SU-DHL-6 (cell line): ENCODE results near the gene USP31.

Experiments used
- H2AFZ ChIP-seq: fragments of 200-600 bp; sonication (generic); 2 replicates; pipeline ENCODE4 v1.6.1; 2014; ENCODE audit warnings: low read depth, mild to moderate bottlenecking, moderate library complexity, mixed read lengths, antibody characterized with exemption, low read length; ENCODE audit not compliant: severe bottlenecking
- H3F3A ChIP-seq: fragments of 200-600 bp; shearing (Covaris generic); 2 replicates; pipeline ENCODE4 v1.6.0; 2016; ENCODE audit warnings: antibody characterized with exemption, mild to moderate bottlenecking; ENCODE audit not compliant: insufficient read depth
- H3K27ac ChIP-seq: fragments of 200-600 bp; sonication (generic); 2 replicates; pipeline ENCODE4 v1.5.1; 2016; ENCODE audit warnings: low read depth, mild to moderate bottlenecking, low read length, moderate library complexity, mixed read lengths
- H3K27me3 ChIP-seq: fragments of 200-600 bp; sonication (generic), shearing (Covaris generic); 2 replicates; pipeline ENCODE4 v1.6.0; 2014; ENCODE audit warnings: mild to moderate bottlenecking, low read length
- H3K36me3 ChIP-seq: fragments of 200-600 bp; sonication (generic); 2 replicates; pipeline ENCODE4 v1.6.1; 2014; ENCODE audit warnings: mild to moderate bottlenecking, low read length, mixed read lengths
- H3K4me2 ChIP-seq: fragments of 300-600, 200-600 bp; shearing (Covaris generic), sonication (generic); 2 replicates; pipeline ENCODE4 v1.6.0; 2014; ENCODE audit warnings: low read length, low read depth, mild to moderate bottlenecking; ENCODE audit not compliant: poor library complexity, severe bottlenecking
- H3K4me3 ChIP-seq: fragments of 200-600 bp; sonication (generic); 2 replicates; pipeline ENCODE4 v1.5.1; 2014; ENCODE audit warnings: antibody characterized with exemption, low read length, mild to moderate bottlenecking, mixed read lengths; ENCODE audit not compliant: insufficient read depth, poor library complexity, severe bottlenecking
- H3K79me2 ChIP-seq: fragments of 200-600 bp; sonication (generic); 2 replicates; pipeline ENCODE4 v1.6.1; 2014; ENCODE audit warnings: mild to moderate bottlenecking, low read length, moderate library complexity; ENCODE audit not compliant: insufficient read depth
- H3K9ac ChIP-seq: fragments of 200-600 bp; sonication (generic); 2 replicates; pipeline ENCODE4 v1.7.0; 2014; ENCODE audit warnings: mild to moderate bottlenecking, low read length
- H3K9me2 ChIP-seq: fragments of 200-600 bp; sonication (generic); replicated peaks from 2 replicates; pipeline ENCODE4 v1.6.1; 2014; ENCODE audit warnings: low read length; ENCODE audit not compliant: insufficient read depth
- H3K9me3 ChIP-seq: fragments of 200-600 bp; sonication (generic); 2 replicates; pipeline ENCODE4 v1.6.1; 2014; ENCODE audit warnings: low read length, mixed read lengths; ENCODE audit not compliant: insufficient read depth
- H4K20me1 ChIP-seq: fragments of 200-600 bp; sonication (generic); 2 replicates; pipeline ENCODE4 v1.6.1; 2014; ENCODE audit warnings: low read depth, mild to moderate bottlenecking, antibody characterized with exemption, low read length, moderate library complexity, mixed read lengths
- EZH2phosphoT487 ChIP-seq: fragments of 200-600 bp; sonication (generic), shearing (Covaris generic); conservative IDR thresholded peaks from 2 replicates; pipeline ENCODE4 v1.6.1; 2018; ENCODE audit warnings: mild to moderate bottlenecking, antibody characterized with exemption, low read length, moderate library complexity, mixed read lengths
- TF ChIP-seq, protein P1 (sequence below): fragments of 200-600 bp; sonication (generic); IDR thresholded peaks from one replicate; pipeline ENCODE4 v1.5.1; 2017; ENCODE audit warnings: antibody characterized with exemption, mild to moderate bottlenecking, low read length, moderate library complexity; ENCODE audit not compliant: insufficient read depth, poor library complexity, severe bottlenecking

The USP31 gene

DNA sequence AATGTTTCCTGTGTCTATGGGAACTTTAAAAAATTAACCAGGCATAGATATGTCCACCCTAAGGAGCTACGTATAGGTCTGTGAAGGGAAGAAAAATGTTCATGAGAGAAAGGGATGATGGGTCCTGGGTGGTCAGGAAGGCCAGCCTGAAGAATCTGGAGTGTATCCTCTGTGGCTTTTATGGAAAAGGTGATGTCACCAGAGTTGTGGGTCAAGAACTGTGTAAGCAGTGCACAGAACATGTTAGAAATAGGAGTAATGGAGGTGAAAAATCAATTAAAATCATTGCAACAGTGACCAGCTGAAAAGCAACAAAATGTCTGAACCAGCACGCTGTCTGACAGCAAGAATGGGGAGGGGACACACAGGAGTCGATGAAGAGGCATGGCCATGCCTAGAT lies 68.5 kb downstream of the USP31 start:
- no peak overlapping the region for H3K4me2 ChIP-seq

DNA sequence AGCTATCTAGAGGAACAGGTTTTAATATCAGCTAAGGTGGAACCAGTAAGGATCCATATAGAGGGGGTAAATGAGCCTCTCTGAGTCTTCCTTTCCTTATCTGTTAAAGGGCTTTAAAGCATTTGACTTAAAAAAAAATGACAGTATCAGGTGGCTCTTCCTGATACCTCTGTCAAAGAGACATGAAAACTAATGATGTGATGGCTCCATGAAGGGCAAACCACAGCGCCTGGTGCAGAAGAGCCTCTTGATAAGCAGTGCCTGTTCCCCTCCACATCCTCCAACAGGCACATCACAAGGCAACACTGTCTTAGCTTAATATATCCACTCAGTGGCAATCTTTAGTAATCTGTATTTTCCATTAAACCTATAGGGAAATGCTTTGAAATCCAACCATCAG lies 68.9 kb downstream of the USP31 start:
- H3K27ac ChIP-seq: no peak overlapping the region
- no peaks in the 10 kb centered on the region for H3K9me3 ChIP-seq
- TF ChIP-seq, protein P1, sequence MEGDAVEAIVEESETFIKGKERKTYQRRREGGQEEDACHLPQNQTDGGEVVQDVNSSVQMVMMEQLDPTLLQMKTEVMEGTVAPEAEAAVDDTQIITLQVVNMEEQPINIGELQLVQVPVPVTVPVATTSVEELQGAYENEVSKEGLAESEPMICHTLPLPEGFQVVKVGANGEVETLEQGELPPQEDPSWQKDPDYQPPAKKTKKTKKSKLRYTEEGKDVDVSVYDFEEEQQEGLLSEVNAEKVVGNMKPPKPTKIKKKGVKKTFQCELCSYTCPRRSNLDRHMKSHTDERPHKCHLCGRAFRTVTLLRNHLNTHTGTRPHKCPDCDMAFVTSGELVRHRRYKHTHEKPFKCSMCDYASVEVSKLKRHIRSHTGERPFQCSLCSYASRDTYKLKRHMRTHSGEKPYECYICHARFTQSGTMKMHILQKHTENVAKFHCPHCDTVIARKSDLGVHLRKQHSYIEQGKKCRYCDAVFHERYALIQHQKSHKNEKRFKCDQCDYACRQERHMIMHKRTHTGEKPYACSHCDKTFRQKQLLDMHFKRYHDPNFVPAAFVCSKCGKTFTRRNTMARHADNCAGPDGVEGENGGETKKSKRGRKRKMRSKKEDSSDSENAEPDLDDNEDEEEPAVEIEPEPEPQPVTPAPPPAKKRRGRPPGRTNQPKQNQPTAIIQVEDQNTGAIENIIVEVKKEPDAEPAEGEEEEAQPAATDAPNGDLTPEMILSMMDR: no peak
- TF ChIP-seq EZH2phosphoT487: no peak
- no peaks in the 10 kb centered on the region for H3F3A ChIP-seq
- no peak overlapping the region for H3K4me2 ChIP-seq
- H3K27me3 ChIP-seq: no peaks in the 10 kb centered on the region
- H3K4me3 ChIP-seq: no peak overlapping the region
- H3K9me2 ChIP-seq: no peaks in the 10 kb centered on the region
- H4K20me1 ChIP-seq: no peaks in the 10 kb centered on the region
- no peak overlapping the region for H2AFZ ChIP-seq
- no peak overlapping the region for H3K9ac ChIP-seq
- H3K79me2 ChIP-seq: no peaks in the 10 kb centered on the region
- H3K36me3 ChIP-seq: no peaks in the 10 kb centered on the region

More for the DNA sequence above, 68.5 kb downstream of the USP31 start:
- TF ChIP-seq, protein P1: no peak
- no peak for TF ChIP-seq EZH2phosphoT487
- H3K27ac ChIP-seq: no peak overlapping the region
- no peaks in the 10 kb centered on the region for H3K27me3 ChIP-seq
- H3K79me2 ChIP-seq: no peaks in the 10 kb centered on the region
- H3F3A ChIP-seq: no peaks in the 10 kb centered on the region
- no peaks in the 10 kb centered on the region for H4K20me1 ChIP-seq
- no peak overlapping the region for H3K4me3 ChIP-seq
- no peaks in the 10 kb centered on the region for H3K9me3 ChIP-seq
- H2AFZ ChIP-seq: no peak overlapping the region
- no peak overlapping the region for H3K9ac ChIP-seq
- no peaks in the 10 kb centered on the region for H3K36me3 ChIP-seq
- no peaks in the 10 kb centered on the region for H3K9me2 ChIP-seq

DNA sequence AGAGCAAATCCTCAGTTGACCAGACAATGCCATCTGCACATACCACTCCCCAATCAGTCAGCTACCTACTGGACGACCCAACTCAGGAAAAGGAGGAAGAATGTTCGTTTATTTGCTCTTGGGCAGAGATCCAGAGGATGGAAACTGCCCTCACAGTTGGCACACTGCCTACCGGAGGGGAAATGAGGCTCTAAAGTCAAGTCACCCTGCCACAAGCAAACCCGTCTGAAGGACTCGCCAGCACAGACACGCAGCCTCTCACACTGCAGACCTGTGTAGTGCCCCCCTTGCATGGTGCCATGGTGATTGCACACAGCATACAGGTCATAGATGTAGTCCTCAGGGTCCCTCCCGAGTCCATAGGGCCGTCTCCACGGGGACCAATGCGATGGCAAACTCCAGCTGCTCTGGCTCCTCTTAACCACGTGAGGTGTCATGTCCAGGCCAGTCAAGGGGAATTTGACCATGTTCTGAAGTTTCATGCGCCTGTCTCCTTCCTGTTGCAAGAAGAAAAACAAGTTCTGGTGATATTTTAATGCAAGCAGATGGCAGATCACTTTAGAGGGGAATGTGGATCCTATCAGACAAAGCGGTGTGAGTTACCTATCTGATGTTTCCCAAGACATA lies 69.5 kb downstream of the USP31 start:
- Histone ChIP-seq H3K27ac (no peak overlapping the region), H2AFZ (no peak overlapping the region)

More for the DNA sequence above, 69.5 kb downstream of the USP31 start:
- no peak overlapping the region for H3K4me2 ChIP-seq
- TF ChIP-seq, protein P1: no peak
- TF ChIP-seq EZH2phosphoT487: no peak
- no peaks in the 10 kb centered on the region for H4K20me1 ChIP-seq
- H3K9me2 ChIP-seq: no peaks in the 10 kb centered on the region
- H3K79me2 ChIP-seq: no peaks in the 10 kb centered on the region
- no peak overlapping the region for H3K9ac ChIP-seq
- H3F3A ChIP-seq: no peaks in the 10 kb centered on the region
- H3K36me3 ChIP-seq: no peaks in the 10 kb centered on the region
- H3K4me3 ChIP-seq: no peak overlapping the region
- H3K27me3 ChIP-seq: no peaks in the 10 kb centered on the region
- no peaks in the 10 kb centered on the region for H3K9me3 ChIP-seq
